NCI-H2196 treated with DMSO at 0.1 percent for 48 hours (cell line): ENCODE measurements around the gene SEMA5B.

Source experiments
- DNase-seq: peaks from one replicate; lab custom pipeline; 2025; ENCODE audit not compliant: unreplicated experiment; lab: John Stamatoyannopoulos, UW

Gene SEMA5B

DNA sequence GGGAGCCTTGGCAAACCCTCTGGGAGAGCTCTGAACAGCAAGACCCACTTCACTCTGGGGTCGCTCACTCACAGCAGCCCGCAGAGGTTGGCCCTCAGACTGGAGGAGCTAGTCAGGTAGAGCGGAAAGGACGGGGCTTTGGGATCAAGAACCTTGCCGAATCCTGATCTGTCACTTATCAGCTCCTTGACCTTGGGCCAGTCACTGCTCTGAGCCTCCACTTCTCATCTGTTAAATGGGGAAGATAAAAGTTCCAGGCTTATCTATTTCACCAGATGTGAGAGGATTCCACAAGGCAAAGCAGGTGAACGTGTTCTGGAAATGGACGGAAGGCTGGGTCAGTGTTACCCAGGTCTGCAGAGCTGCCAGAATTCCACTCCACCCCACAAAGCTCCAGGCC, 29.4 kb downstream of the SEMA5B start:
- DNase-seq, result no peak

DNA sequence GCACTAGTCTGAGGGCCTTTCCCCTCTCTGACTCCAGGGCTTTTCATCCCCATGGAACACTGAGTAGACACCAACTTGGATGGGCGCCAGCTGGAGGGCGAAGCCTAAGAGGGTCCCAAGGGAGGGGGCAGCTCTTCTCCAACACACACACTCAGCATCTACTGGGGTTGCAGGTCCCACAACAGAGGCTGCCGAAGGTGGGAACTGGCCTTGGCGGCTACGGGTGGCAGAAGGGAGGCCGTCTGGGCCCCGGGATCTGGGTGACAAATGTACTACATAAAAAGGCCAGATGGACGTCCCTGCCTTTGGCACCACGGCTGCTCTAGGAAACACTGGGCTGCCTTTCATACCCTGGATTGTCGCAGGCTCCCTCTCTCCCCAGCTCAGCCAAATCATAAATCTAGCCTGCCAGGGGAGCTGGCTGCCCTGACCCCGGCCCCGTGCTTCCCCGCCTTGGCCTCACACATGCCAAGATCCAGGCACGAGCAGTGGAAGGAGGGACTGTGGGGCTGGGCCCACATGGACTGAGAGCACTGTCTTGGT, 31.5 kb downstream of the SEMA5B start:
- no peak for DNase-seq

DNA sequence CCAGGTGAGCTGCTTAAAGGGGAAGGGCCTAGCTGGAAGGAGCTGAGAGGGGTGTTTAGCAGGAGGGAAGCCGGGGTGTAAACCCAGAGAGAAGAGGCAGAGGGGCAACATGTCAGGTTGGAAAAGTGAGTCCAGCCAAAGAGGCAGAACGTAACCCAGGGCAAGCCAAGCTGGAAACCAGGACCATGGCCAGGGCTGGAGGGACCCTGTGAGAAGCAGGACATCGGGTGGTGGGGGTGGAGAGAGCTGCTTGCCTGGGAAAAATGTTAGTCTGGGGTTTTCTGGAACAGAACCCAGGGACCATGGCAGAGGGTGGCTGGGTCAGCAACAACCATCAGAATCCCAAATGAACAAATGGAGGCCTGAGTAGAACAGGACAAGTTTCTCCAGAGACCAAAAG, 32.6 kb downstream of the SEMA5B start:
- DNase-seq, result no peak

DNA sequence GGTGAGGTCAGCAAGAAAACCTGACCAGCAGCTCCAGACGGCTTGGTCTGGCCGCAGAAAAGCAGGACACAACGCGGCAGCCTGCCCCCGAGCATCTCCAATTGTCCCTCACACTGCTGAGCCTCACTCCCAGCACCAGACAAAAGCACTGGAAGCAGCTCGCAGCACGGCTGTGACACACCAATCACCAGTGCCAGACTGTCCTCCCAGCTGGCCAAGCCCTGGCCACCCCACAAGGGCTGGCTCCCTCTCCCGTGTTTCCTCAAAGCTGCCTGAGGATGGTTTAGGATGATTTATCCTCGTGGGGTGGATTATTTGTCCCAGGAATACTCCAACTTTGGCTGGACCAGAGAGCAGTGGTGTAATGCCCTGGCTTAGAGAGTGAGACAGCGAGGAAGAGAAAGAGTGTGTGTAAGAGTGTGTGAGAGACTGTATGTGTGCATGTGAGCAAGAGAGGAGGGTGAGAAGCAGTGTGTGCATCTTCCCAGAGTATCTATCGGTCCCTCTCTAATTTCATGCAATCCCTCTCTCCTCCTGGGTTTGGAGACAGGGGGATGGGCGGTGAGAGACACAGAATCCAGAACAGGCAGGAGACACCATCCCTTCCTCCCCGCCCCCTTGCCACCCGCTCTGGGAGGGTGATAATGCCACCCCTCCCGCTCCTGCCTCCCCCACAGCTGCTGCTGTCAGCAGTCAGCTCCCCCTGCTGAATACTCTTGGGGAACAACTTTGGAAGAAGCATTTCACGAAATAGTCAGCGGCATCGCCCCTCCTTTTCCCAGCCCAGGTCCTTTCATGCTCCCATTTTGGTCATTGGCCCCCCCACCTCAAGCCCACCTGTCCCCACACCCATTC, 34.2 kb downstream of the SEMA5B start:
- no peak for DNase-seq

DNA sequence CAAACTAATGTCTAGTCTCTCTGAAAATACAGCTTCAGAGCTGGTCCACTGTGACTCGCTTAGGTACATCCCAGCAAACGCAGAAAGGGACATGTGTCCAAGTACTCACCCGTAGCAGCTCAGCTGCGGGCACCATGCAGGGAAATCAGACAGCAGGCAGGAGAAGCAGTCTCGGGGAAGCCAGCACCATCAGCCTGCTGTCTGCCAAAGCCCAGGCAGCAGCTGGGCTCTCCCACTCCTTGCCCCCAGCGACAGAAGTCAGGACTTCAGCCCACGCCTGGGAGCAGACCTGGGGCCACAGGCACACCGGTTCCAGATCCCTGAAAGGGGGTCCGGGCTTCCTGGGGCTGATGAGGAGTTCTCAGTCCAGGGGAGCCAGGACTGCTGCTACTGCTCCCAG, 34.9 kb downstream of the SEMA5B start:
- DNase-seq, result no peak

DNA sequence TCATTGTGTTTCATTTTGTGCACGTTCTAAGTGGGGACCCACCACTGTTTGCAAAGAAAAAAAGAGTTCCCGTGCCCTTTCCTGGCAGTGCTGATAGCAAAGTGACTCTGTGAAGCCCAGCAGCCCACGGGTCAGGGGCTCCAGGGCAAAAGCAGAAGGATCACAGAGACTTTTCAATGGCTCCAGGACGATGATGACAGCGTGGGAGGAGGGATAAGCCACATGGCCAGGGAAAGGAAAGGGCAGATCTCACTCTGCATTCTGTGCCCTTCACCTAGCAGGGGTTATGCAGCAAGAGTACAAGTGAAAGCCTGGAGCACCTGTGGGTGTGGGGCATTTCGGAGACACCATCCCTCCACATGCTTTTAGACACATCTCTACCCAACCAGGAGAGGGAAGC, 35.4 kb downstream of the SEMA5B start:
- no peak for DNase-seq

DNA sequence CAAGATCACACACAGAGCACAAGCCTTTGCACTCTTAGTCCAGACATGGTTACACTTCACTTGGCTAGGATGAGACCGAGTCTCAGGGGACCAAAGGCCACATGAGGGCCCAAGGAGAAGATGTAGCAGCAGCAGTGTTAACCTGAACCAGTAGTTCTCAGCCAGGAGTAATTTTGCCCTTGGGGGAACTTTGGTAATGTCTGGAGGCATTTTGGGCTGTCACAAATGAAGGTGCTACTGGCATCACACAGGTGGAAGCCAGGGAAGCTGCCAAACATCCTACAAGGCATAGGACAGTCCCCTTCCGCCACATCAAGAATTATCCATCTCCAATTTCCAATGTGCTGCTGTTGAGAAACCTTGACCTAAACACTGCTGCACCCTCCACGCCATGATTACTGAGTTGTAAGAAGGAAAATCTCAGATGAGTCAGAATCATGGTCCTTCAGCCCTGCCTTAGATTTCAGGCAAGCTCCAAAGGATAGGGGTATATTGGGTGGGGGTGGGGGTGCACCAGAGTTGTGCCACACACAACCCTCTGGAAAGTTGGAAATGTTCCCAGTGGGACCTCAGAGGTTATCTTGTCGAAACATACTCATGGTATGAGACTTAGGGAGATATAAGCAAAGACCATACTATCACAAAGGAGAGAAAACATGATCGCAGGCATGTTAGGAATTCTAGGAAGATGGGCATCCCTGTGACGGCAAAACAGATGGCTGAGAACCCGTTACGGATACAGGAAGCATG, 36.2 kb downstream of the SEMA5B start:
- DNase-seq, result no peak

DNA sequence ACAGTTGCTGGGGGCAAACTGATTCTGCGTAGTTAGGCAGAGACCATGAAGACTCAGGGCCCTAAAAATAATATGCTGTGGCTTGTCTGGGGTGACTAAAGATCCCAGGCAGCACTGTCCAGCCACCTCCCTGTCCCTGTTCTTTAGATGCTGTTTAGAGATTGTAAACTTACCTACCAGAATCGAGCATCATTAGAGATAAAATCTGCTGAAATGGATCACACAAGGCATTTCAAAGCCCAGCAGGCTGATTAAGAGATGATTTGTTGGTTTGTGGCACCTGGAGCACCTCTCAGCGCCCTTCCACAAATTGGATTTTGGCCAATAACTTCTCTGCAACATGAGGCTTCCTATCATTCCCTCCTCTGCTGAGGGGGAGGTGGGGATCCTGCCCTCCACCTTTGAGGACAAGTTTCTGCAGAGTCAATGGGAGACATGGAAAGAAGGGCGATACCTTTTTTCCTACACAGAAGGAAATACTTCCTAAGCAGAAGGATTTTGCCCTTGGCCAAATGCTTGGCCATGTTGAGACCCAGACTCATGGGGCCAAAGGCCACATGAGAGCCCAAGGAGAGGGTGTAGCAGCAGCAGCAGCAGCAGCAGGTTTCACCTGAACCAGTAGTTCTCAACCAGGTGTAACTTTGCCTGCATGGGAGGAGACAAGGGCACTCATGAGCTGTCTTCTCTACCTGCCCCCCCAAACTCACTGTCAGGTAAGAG, 37.5 kb downstream of the SEMA5B start:
- DNase-seq, result no peak

DNA sequence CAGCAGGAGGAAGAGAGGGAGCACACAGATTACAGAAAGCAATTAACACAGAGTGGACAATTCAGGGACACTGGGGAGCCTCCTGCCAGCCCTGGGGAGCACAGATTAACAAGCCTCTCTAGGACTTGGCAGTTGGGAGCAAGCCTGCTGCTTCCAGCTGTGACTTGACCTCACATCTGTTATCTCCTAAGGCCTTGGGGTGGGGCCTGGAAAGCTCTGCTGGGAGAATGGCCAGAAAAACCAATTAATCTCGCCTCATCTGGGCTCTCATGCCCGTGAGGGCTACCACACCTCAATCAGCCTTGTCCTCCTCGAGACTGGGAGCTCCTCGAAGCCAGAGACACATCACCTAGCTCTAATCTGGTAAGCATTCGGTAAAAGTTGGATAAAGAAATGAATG, 39.1 kb downstream of the SEMA5B start:
- DNase-seq, result no peak

DNA sequence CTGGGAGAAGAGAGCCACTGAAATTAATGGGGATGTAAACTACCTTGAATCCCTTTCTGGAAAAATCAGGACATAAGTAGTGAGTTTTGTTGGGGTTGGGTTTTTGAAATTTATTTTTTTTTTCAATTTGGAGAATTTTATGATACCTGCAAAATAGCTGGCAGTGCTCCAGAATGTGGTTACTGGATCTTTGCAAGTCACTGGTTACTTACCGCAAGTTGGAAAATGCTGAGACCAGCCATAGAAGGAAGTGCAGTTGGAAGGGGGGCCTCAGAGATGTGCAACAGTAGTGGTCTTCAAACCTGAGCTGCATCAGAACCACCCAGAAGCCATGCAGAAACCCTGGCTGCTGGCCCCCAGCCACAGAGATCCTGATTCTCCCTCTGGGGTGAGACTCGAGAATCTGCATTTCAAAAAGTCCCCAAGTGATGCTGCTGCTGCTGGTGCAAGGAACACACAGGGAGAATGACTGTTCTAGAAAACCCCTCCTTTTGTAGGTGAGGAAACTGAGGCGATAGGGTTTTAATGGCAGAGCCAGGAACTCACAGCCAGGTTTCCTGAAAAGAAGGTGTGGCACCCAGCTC, 39.7 kb downstream of the SEMA5B start:
- DNase-seq, result no peak

DNA sequence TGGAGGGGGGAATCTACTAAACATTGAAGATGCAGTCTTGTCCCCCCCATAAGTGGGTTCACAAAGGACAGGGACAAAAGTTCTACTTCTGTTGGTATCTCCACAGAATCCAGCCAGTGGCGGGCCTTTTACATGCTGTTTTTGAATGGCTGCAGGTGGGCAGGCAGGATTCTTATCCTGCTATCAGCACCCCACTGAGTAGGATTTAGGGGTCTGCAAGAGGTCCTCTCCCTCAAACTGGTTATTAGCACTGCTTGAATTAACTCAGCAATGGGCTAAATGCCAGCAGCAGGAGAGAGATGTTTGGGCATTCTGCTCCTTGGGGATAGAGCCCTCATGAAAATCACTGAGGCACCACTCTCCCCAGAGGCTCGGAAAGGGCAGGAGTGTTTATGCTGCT, 40.3 kb downstream of the SEMA5B start:
- no peak for DNase-seq

DNA sequence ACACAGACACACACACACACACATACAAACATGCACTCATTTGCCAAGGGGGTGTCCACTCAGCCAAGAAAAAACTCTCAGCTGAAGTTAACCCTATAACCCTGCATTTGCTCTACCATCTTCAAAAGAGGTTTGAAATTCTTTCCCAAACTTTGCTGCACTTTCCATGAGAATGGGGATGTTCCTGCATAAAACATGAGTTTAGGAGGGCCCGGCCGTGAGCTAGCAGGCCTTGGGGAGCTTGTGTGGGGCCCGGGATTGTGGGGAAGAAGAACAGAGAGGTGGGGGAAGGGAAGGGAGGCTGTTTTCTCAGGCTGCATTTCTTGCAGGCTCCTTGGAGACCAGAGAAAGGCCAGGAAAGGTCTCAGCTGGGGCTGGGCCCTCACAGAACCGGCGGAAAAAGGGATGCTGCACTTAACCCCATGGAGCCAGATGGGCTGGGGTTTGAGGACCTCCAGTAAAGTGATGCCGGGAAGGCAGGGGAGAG, 40.8 kb downstream of the SEMA5B start:
- no peak for DNase-seq

DNA sequence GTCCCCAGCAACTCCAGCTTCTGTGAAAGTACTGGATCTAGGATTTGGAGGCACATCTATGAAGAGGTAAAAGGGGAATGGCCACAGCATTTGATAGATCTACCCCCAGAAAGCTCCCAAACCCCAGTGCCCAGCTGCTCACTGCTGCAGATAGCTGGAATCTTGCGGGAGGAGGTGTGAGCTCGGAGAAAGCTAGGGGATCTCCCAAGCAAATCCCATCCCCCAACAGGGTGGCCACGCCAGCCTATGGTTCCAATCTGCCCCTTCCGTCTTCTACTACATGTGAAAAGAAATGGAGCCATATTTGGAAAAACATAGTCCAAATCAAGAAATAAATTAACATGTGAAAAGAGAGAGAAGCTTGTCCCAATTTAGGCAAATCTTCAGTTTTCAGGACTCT, 42.0 kb downstream of the SEMA5B start:
- no peak for DNase-seq

DNA sequence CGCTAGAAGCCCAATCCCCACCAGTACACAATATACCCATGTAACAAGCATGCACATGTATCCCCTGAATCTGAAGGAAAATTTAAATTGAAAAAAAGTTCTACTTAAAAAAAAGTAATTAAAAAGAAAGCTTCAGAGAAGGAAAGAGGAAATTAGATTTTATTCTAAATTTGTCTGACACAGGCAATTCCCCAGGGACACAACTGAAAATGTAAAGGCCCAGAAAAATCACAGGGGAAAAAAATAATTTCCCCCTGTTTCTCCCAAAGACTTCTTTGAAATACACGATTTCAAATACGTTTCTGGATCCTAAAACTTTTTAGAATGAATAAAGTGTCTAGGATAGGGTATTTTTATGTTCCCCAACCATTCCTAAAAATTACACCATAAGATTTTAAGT, 42.9 kb downstream of the SEMA5B start:
- DNase-seq, result no peak

DNA sequence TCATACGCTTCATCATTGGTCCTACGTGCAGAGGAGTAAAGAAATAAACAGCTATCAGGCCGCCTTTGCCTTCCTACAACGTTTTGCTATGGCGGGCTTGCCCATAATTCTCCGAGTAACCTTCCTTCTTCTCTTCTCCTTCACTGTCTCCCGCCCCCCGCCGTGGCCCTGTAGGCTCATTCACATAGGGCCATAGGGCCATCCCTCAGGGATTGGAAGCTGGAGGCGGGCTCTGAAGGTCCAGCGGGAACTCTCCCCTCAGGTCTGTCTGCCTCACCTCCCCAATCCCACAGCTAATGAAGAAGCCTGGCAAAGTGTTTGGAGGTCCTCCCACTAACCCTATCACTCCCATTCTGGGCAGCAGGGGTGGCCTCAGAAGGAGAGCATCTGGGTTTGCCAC, 43.6 kb downstream of the SEMA5B start:
- no peak for DNase-seq

DNA sequence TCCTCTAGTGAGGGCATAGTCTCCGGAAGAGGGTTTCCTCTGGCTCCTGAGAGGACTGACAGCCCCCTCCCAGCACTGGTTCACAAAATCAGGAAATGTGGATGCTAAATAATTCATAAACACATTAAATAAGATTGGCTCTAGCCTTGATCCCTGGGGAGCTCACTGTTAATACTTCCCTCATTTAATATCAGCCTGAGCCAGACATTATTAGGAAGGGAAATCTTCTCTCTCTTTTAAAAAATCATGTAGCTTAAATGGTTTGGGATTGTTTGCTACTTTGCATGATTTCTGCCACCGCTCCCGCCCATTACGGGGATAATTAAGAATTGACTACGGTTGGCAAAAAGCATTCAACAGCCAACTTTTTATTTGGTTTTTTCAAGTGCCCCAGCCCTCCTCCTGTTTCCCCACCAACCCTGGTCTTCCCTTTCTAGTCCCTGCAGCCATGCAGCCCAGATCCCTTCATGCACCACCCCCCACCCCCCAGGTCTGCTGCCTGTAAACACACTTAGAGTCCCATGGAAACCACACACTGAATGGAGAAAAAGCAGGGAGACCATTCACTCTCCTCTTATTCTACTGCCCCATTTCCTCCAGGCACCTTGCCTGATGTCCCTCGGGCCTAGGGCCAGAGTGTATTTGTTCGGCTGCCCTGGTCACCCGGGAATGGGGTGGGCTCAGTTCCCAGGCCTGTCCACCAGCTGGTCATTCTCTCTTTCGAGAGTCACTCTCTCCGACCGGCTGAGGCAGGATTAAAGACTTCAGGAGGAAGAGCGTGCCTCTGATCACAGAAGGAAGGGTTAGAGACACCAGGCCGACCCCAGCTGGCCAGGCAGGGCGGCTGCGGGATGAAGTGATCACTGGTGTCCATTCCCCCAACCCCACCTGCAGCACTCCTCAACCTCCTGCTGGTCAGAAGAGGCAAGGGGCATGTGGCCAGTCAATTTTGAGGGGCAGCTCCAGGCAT, 45.1 kb downstream of the SEMA5B start:
- DNase-seq, result no peak

DNA sequence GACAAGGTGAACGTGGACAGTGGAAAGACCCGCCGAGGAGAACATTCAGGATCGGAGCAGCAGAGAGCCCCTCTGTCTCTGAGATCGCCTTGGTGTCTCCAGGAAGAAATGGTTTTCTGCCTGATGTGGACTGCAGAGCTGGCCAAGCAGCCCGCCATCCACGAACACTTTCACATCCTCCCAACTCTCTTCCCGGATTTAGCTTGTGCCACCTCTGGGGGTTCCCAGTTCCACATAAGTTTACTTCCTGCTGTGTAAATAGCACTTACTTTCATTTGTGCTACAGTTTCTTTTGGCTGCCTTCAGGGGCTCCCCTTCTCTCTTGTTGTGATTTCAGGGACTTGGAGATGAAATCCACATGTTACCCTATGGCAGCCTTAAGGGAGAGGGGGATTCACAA, 48.4 kb downstream of the SEMA5B start:
- DNase-seq, result no peak

DNA sequence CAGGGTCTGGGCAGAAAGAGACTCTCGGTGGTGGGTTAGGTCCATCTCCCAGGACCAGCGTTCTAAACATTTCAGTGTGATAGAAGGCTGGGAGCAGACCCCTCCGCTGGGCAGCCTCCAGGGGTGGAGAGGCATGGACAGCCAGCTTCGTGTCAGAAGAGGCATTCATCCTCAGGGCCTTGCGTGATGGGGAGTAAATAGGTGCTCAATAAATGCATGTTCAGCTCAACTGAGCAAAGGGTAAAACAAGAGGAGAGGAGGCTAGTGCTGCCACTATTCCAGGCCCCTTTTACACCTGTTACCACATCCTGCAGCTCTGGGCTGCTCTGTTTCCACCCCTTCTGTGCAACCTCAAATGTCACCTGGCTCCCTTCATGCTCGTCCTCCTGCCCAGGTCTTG, 49.0 kb downstream of the SEMA5B start:
- DNase-seq, result no peak

DNA sequence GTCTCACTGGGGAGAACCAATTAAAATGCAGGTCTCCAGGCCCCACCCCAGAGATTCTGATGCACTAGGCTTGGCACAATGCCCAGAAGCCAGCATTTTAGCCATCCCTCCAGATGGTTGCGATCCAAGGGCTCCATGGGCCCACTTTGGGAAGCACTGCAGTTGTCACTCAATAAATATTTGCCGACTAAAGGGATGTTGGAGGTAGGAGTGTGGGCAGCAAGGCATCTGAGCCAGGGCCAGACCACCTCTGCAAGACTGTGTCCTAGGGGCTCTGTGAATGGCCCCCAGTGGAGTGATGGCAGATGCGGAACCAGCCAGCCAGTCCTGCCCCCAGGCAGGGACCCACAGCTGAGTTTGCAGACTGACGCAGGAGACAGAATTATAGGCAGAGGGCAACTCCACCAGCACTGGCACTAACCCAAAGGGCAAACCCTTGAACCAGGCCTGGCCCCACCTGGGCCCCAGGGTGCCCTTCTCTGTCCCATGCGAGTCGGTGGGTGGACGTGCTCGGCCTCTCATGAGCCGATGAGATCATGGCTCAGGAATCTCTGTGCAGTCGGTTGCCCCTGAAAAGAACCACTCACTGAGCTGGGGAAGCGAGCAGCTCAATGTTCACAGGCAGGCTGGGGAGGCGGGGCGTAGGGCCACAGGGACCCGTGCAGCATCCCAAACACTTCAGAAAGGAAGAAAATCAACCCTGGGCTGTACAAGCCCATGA, 49.7 kb downstream of the SEMA5B start:
- DNase-seq, result no peak
